GM12875 (cell line): Measurements from ENCODE around the gene MRE11.
A peak's percentile ranks its signal among the peaks of the same experiment; 100 is the strongest.

Source experiments
- H3K4me3 ChIP-seq: one replicate; pipeline ENCODE4 v1.5.1; 2011; ENCODE audit warnings: low read depth, low read length, control low read depth
- TF ChIP-seq, protein P1 (sequence below): IDR thresholded peaks from 2 replicates; pipeline ENCODE4 v1.5.1; 2011; ENCODE audit warnings: low read depth, mild to moderate bottlenecking, control low read depth, inconsistent platforms, low read length, moderate library complexity, borderline replicate concordance; ENCODE audit not compliant: insufficient read depth

Gene MRE11

DNA sequence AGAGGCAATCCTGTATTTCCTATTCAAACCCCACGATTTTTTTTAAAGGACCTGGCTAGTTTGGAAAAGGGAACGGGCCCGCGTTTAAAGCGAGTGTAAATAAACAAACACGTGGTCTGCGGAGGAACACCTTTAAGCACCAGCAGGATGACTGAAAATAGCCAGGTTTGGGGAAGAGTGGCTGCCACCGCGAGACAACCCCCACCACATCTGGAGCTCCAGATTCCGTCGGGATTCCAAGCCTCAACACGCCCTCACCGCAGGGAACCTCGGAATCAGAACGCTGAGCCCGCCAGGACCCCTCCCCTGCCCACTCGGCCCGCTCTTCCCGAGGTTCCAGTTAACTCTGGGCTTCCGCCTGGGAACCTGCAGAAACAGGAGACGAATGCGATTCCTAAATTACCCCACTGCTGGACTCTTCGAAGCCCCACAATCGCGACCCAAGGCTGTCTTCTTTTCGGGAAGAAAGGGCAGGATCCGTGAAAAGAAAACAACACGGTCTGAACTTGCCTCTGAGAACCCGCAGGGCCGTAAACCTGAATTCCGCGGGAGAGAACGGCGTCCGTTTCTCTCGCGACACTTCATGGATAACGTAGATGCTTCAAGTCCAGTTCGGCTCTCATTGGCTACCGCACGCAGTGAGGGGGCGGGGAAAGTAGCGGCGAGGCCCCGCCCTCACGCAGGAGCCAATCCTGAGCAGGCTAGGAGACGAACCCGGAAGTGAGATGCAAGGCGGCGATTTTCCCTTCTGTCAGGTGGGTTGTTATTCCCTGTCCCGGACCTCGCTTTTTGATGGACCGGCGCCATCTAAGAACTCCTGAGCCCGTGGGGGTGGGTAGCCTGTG is at the start of gene MRE11, which contains the start of gene ANKRD49:
Gene MRE11 (minus strand): TSS at position 564 of the 845 bp plus-strand sequence. CDS start 1,043 bp downstream, outside the sequence.
Gene ANKRD49 (plus strand): TSS at position 704 of the 845 bp plus-strand sequence. CDS start 2,710 bp downstream, outside the sequence.
- peak within 1 kb of the TSS; percentile 82 for H3K4me3 ChIP-seq
- TF ChIP-seq, protein P1, sequence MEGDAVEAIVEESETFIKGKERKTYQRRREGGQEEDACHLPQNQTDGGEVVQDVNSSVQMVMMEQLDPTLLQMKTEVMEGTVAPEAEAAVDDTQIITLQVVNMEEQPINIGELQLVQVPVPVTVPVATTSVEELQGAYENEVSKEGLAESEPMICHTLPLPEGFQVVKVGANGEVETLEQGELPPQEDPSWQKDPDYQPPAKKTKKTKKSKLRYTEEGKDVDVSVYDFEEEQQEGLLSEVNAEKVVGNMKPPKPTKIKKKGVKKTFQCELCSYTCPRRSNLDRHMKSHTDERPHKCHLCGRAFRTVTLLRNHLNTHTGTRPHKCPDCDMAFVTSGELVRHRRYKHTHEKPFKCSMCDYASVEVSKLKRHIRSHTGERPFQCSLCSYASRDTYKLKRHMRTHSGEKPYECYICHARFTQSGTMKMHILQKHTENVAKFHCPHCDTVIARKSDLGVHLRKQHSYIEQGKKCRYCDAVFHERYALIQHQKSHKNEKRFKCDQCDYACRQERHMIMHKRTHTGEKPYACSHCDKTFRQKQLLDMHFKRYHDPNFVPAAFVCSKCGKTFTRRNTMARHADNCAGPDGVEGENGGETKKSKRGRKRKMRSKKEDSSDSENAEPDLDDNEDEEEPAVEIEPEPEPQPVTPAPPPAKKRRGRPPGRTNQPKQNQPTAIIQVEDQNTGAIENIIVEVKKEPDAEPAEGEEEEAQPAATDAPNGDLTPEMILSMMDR = no peak

DNA sequence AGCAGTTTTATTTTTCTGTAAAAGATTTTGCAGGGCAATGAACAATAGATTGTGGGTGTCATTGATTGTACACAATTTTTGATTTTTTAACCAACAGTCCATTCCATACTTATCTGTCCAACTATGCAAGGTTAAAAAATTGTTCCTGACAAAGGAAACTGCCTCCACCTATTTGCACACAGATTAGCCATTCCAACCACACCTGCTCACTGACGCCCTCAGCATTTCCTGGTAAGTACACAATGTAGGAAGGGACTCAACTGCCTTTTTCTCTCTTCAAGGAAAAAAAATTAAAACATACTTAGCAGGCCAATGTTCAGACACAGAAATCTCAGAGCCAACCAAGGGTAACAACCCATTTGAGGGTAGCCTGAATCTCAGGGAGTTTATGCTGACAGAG is 45.8 kb upstream of the MRE11 start:
- TF ChIP-seq, protein P1 = no peak
- no peak overlapping the region for H3K4me3 ChIP-seq

DNA sequence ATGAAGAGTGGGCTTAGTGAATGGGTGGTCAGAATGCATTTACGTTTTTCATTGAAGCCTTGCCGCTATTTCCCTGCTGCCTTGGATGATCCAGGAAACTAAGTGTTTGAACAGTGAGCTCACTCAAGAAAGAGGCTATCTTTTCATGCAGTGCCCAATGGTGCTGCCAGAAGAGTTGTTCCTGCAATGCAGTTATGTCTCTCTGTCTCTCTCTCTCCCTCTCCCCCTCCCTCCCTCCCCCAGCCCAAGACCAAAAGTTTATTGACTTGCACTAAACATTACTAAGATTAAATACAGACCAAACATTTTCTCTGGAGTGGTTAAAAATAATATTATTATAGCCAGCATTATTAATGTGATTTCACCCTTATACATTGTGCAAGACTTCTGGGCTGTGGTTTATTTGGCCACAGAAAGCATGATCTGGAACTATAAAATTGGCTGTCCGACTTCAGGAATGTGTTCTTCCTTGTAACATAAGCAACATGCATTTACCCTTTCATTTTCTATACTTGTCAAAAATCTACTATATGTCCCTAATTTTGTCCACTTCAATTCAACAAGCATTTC is 43.5 kb upstream of the MRE11 start:
- TF ChIP-seq, protein P1 = no peak
- H3K4me3 ChIP-seq = no peak overlapping the region

DNA sequence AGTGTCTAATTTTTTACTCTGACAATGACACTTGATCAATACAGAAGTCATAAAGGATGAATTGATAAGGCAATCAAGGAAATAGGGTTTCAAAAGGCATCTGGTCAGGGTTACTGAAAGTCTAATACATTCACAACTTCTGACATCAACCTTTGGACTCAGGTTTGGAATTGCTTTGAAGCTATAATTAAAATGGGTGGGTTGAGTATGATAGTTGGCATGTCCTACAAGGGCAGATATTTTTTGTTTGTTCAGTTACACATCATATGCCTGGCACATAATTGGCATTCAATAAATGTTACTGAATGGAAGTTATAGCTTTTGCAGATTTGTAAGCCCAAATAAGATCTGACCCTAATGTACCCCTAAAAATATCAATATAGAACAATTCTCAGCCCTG is 42.7 kb upstream of the MRE11 start:
- TF ChIP-seq, protein P1 = no peak
- no peak overlapping the region for H3K4me3 ChIP-seq

DNA sequence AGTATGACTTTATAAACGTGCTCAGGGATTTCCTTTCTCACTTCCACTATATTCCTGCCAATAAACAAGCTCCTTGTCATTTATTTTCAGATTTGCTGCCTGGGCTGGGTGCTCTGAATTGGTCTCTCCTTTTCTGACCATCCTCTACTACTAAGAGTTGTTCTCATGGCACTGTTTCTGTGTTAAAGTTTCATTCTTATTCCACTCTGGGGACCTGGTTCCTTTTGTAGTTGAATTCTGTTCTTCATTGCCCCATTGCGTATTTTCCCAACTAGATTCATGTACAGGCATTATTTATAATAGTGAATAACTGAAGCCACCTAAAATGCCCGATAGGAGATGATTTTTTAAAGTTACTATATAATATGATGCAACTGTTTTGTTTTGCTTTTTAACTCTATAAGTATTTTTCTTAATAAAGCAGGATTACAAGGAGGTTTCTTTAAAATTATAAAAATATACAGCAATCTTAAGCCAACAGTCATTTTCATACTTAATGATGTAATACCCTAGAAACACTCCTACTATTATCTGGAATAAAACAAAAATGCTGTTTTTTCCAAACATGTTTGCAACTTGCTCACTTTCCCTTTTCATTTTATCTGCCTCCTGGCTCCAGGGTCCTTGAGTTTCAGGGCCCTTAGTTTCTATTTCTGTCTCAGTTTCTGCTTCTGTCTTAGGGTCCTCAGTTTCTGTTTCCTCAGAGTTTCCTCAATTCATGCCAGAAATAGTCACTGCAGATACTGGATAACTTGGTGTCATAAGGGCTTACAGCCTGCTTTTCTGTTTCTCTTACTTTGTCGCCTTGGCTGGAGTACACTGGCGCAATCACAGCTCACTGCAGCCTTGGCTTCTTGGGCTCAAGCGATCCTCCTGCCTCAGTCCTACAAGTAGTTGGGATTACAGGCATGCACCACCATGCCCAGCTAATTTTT is 40.3 kb upstream of the MRE11 start:
- TF ChIP-seq, protein P1 = no peak

DNA sequence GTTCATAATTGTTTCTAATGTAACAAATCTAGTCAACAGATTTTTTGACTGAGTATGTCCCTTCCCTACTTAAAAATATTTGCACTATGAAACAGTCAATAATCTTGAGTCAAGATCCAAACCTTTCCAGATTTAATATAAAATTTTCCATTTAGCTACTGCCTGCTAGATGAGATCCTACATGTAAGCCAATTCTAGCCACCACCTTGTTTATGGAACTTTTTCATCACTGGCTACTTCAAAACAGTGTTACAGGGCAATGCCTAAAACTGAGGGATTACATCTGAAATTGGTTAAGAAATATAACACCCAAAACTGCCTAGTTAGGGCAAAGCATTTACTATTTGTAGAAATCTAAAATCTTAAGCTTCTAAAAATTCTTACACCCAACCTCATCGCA is 39.6 kb upstream of the MRE11 start:
- TF ChIP-seq, protein P1 = no peak
- no peak overlapping the region for H3K4me3 ChIP-seq

More for the DNA sequence above, 40.3 kb upstream of the MRE11 start:
- H3K4me3 ChIP-seq = no peak overlapping the region
